ENCODE data around the gene SLCO1B1. TPM values are rescaled to one million over a fixed set of nuclear protein-coding genes. Genes with fewer than 3 reads are reported as not detected.

Gene SLCO1B1
- total and polyA plus RNA-seq, 2 donors (not counting 3 experiments of a cell fraction or from before 2014, with no cell fraction given), result not detected

DNA sequence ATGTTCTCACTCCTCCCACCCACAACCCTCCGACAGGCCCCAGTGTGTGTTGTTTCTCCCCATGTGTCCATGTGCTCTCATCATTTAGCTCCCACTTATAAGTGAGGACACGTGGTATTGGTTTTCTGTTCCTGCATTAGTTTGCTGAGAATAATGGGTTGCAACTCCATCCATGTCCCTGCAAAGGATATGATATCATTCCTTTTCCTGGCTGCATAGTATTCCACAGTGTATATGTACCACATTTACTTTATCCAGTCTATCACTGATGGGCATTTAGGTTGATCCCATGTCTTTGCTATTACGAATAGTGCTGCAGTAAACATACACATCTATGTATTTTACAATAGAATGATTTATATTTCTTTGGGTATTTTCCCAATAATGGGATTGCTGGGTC lies 126.2 kb downstream of the SLCO1B1 start:
- no TSS peak for BruUV-seq (replicated peaks)
- no peaks in the 10 kb centered on the region for H3K79me2 ChIP-seq (ENCODE audit: control insufficient read depth, insufficient read depth, low read length)
- H3K4me1 ChIP-seq (ENCODE audit: control insufficient read depth, extremely low read depth, insufficient read depth, low read length), result no peaks in the 10 kb centered on the region
- no peak overlapping the region for H3K27ac ChIP-seq (ENCODE audit: insufficient read depth, low read depth, low read length)
- H3K27me3 ChIP-seq (ENCODE audit: control insufficient read depth in 2 of 2, insufficient read depth in 2 of 2, low read length in 2 of 2), result no peaks in the 10 kb centered on the region
- FAIRE-seq, result no peak
- no peaks in the 10 kb centered on the region for H3K9me3 ChIP-seq (replicated peaks; ENCODE audit: control insufficient read depth, insufficient read depth, low read length)
- POLR2A ChIA-PET, result no interaction called here
- no peak overlapping the region for H2AFZ ChIP-seq (ENCODE audit: low read depth, low read length)
- no peaks in the 10 kb centered on the region for H3K36me3 ChIP-seq (ENCODE audit: control insufficient read depth in 2 of 2, extremely low read depth in 1 of 2, insufficient read depth in 2 of 2, low read length in 2 of 2)
- no peaks in the 10 kb centered on the region for H3K9me1 ChIP-seq (replicated peaks; ENCODE audit: control insufficient read depth, extremely low read depth, insufficient read depth, low read length)
- H3K4me2 ChIP-seq (ENCODE audit: insufficient read depth, low read length), result no peak overlapping the region
- dilution Hi-C loops (cut with MboI; ENCODE audit: extremely low pct_ligation_motif_present, low sequenced_read_pairs), result no loop called here
- intact Hi-C loops (cut with micrococcal nuclease), result no loop called here
- H3K9ac ChIP-seq (replicated peaks; ENCODE audit: extremely low read depth, insufficient read depth, low read length), result no peak overlapping the region
- CTCF ChIA-PET, result no interaction called here
- no peaks in the 10 kb centered on the region for H4K20me1 ChIP-seq (replicated peaks; ENCODE audit: control insufficient read depth, extremely low read depth, insufficient read depth, low read length)
- no peak for DNase-seq (ENCODE audit: low read depth, low spot score)
- H3K4me3 ChIP-seq (replicated peaks in 1 of 3; ENCODE audit: insufficient read depth in 1 of 3, low read depth in 1 of 3, low read length in 3 of 3), result no peak overlapping the region
- no peak for TF ChIP-seq GATA2 (IDR thresholded peaks at IDR 0.05; ENCODE audit: insufficient read depth, insufficient read length, low read depth, low read length)
- no peak for TF ChIP-seq JUN (IDR thresholded peaks at IDR 0.05; ENCODE audit: borderline replicate concordance, insufficient read depth, insufficient read length, low read depth)
- TF ChIP-seq, protein P1, sequence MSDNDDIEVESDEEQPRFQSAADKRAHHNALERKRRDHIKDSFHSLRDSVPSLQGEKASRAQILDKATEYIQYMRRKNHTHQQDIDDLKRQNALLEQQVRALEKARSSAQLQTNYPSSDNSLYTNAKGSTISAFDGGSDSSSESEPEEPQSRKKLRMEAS (IDR thresholded peaks at IDR 0.05; ENCODE audit: insufficient read depth, insufficient read length), result no peak
- no peak for TF ChIP-seq POLR2A (IDR thresholded peaks at IDR 0.05; ENCODE audit: low read depth, low read length)
- no peak for TF ChIP-seq EZH2 (IDR thresholded peaks at IDR 0.05; ENCODE audit: borderline replicate concordance, low read depth, low read length, severe bottlenecking)
- no peak for TF ChIP-seq POLR2AphosphoS5 (IDR thresholded peaks at IDR 0.05; ENCODE audit: insufficient read depth, low read depth, low read length)
- no peak for TF ChIP-seq FOS (IDR thresholded peaks at IDR 0.05; ENCODE audit: borderline replicate concordance, insufficient read depth, low read length)
- no peak for TF ChIP-seq MYC (IDR thresholded peaks at IDR 0.05; ENCODE audit: low read depth, low read length)
- TF ChIP-seq, protein P2, sequence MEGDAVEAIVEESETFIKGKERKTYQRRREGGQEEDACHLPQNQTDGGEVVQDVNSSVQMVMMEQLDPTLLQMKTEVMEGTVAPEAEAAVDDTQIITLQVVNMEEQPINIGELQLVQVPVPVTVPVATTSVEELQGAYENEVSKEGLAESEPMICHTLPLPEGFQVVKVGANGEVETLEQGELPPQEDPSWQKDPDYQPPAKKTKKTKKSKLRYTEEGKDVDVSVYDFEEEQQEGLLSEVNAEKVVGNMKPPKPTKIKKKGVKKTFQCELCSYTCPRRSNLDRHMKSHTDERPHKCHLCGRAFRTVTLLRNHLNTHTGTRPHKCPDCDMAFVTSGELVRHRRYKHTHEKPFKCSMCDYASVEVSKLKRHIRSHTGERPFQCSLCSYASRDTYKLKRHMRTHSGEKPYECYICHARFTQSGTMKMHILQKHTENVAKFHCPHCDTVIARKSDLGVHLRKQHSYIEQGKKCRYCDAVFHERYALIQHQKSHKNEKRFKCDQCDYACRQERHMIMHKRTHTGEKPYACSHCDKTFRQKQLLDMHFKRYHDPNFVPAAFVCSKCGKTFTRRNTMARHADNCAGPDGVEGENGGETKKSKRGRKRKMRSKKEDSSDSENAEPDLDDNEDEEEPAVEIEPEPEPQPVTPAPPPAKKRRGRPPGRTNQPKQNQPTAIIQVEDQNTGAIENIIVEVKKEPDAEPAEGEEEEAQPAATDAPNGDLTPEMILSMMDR (IDR thresholded peaks at IDR 0.05; ENCODE audit: extremely low read depth in 1 of 2, insufficient read depth in 1 of 2, low read depth in 1 of 2, low read length in 2 of 2), result no peak
